ENCODE data around the gene CACNG3.
"Not testable (repeated sequence)": the region's sequence is repeated elsewhere in the genome, so short reads cannot be mapped to it uniquely, and the experiment has no call there.

Gene CACNG3

DNA sequence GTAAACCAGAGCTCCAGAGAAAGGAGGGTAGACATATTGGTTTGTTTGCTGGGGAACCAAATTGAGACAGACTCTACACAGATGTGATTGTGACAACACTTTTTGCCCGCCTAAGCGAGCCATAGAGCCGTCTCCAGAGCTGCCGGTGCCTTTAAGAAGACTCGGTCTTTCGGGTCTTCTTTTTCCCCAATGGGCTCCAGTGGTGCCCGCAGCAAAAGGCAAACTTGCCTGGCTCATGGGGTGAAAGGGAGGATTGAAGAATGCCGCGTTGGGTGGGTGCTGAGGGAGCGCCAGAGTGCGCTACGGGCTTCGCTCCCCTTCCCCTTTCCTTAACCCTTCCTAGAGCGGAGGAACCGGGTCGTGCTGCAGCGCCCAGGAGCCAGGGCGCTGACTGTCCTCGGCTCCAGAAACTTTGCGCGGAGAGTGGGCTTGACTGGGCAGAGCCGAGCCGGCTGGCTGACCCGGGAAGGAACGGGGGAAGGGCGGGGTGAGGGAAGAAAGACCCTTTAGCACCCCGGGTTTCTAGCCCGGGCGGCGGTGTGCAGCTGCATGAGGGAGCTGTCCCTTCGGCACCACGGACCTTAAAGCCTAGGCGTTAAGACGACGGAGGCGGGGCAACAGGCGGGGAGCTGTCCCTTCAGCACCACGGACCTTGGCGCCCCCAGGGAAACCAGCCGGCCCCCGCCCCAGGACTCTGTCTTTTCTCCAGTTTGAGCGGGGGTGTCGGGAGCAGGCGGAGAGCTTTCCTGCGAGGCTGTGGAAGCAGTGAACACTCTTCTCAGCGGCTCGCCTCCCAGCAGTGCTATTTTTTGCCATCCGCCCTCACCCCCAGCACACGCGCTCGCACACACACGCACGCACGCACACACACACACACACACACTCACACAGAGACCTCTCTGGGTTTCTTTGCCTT is at the start of gene CACNG3:
TSS of gene CACNG3 (plus strand) at position 880 of the 916 bp plus-strand sequence. CDS start 420 bp downstream, outside the sequence.
- DNase-seq = peak; percentile 23

DNA sequence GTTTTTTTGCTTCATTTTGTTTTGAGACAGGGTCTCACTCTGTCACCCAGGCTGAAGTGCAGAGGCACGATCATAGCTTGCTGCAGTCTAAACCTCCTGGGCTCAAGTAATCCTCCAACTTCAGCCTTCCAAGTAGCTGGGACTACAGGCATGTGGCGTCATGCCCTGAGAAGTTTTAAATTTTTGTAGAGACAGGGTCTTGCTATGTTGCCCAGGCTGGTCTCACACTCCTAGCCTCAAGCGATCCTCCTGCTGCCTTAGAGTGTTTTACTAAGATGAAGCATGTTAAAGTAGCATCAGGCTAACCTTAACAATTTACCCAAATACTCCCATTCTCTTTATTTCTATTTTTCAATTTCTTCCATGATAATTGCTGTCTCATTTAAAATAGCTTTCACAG is 49.2 kb upstream of the CACNG3 start:
- no peak for DNase-seq

DNA sequence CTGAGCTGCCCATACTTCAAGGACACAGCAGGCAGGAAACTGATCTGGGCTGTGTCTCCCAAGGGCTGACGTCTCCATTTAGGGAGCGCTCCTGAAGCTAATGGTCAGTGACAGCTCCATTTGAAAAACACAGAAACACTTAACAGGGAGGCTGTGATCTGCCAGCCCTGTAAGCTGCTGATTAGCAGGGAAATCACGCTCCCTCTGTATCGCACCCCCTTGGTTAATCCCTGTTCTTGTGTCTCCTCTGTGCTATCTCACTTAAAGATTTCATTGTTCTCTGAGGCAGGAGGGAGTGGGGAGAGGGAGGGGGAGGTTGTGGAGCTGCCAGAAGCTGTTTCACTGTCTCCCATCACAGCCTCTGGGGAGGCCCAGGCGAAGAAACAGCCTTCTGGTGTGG is 47.4 kb upstream of the CACNG3 start:
- no peak for DNase-seq

DNA sequence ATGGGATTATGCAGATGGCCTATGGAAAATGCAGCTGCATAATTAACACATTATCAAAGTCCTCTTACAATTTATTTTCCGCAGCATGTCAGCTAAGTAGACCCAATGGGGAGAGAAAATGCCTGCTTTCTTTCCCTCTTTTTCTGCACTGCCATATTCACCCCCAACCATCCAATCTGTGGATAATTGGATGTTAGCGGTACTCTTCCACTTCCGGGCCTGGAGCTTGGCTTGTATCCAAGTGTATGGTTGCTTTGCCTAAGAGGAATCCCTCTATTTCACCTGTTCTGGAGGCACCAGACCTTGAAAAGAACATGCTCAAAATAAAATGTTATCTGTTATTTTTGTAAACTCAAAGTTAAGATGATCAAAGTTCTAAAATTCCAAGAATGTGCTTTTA is 41.1 kb upstream of the CACNG3 start:
- no peak for DNase-seq

DNA sequence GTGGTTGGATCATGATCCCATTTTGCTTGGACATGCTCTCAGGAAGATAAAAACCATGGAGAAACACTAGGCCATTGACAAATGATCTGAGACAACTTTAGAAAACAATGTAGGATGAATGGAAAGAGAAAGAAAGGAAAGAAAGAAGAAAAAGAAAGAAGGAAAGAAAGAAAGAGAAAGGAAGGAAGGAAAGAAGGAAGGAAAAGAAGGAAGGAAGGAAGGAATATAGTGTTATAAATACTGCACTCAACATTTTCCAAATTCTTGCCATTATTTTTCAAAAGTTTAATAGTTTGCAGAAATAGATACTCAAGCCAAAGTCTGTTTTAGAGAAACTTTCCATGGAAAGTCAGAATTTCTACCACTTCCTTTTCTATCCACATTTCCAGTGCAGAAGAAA is 39.2 kb upstream of the CACNG3 start:
- DNase-seq = no peak

DNA sequence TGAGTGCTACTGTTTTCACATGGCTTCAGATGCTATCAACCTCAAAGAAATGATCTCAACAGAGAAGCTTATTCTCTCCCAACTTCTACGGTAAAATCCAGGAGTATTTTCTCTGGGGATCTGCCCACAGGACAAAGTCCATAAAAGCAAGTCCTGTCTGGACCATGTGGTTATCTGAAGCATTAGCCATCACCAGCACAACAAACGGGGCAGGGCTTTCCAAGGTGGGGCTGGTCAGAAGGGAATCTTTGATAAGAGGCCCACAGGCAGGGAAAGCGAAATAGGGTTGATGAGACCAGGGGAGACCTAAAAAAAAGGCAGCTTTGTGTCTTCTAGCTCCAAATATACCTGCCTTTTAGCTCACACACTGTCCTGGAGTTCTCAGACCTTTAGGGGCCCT is 38.7 kb upstream of the CACNG3 start:
- DNase-seq = no peak

DNA sequence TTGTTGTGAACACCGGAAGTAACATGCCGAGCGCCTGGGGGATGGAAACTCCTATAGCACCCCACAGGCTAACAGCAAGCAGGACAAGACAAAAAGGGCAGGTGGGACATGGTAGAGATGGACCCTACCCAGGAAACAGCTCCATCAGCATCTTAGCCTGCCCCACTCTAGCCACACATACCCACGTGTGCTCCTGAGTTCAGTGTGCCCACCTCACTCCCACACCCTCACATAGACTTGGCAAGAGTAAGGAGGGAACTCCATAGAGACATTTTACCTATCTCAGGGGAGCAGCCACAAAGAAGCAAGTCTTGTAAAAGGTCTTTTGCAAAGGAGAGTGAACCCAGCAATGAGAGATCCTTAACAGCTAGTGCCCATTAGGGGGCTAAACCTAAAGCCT is 37.8 kb upstream of the CACNG3 start:
- no peak for DNase-seq

DNA sequence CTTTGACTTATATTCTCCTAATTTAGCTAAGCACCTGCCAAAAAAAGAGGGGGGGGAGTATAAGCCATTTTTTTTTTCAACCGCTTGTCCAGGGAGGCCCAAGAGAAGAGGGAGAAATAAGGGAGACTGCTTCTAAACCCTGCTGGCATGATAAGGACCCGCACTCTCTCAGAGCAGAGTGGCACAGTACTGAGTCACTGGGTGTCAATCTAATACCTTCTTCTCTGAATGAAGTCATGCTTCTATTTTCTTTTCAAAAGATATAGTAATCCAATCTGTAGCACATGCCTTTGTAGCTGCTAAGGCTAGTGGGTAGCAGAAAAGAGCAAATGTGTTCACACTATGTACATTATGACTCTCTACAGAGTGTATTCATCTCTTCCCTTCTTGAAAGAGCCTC is 34.9 kb upstream of the CACNG3 start:
- DNase-seq = no peak

DNA sequence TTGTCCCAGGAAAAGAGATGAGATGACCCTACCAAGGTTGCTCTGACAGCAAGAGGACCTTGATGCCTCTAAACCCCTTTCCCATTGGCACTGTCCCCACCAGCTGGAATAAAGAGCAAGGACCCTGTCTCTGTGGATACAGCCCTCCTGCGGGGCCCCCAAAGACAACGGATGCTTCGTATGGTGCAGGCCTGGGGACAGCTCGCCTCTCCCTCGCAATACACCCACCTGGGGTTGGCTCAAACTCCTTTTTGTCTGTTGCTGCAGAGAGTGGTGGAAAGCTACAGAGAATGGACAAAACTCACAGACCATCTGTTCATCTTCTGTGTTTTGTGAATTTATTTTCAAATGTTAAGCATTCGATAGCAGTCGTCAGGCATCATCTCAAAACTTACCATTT is 27.6 kb upstream of the CACNG3 start:
- no peak for DNase-seq

DNA sequence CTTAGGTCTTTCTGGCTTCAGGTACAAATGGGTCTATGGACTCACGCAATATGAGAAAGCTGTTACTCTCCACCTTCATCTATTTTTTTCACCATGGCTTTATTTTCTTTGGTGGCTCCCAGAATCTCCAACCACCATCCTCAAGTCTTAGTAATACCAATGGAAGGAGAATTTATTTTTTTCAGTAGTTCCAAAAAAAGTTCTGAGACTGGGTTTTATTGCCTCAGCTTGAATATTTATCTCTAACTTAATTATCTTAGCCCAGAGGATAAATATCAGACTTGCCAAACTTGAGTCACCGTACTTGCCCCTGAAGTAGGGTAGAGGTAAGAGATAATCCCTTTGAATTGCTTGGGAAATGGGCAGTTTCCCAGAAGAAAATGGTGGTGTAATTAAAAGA is 23.2 kb upstream of the CACNG3 start:
- DNase-seq = no peak

DNA sequence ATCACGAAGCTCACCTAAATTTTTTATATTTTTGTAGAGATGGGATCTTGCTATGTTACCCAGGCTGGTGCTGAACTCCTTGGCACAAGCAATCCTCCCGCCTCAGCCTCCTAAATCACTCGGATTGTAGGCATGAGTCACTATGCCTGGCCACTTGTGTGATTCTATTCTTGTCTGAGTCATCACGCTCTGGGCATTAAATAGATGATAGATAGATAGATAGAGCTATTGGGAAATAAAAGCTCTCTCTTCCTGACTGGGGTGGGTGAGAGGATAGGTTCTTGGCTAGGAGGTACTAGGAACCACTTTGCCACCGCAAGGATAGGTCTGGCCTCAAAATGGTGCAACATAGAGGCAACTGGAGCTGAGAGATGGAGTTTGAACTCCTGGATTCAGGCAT is 21.4 kb upstream of the CACNG3 start:
- no peak for DNase-seq

DNA sequence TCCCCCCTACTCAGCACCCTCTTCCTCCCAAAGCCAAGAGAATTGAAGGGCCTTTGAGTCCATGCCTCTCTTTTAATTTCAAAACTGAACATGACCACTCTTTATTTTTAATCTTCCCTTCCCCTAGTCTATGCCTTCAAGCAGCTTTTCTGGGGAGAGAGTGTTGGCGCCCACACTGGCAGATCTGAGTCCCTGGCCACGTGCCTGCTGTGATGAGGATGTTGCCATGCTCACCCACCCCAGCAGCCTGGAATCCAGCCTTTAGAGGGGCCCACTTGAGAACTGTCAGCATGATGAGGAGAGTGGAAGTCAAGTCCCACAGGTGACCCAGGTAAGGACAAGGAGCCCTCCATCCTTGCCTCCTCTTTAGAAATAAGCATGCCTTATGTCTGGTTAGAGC is 20.3 kb upstream of the CACNG3 start:
- no peak for DNase-seq

DNA sequence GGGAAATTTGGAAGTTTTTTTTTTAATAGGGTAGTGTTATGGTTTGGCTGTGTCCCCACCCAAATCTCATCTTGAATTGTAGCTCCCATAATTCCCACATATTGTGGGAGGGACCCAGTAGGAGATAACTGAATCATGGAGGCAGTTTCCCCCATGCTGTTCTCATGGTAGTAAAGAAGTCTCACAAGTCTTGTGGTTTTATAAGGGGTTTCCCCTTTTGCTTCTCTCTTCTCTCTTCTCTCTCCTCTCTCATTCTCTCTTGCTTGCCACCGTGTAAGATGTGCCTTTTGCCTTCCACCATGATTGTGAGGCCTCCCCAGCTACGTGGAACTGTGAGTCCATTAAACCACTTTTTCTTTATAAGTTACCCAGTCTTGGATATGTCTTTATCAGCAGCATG is 17.3 kb upstream of the CACNG3 start:
- DNase-seq = not testable (repeated sequence)

DNA sequence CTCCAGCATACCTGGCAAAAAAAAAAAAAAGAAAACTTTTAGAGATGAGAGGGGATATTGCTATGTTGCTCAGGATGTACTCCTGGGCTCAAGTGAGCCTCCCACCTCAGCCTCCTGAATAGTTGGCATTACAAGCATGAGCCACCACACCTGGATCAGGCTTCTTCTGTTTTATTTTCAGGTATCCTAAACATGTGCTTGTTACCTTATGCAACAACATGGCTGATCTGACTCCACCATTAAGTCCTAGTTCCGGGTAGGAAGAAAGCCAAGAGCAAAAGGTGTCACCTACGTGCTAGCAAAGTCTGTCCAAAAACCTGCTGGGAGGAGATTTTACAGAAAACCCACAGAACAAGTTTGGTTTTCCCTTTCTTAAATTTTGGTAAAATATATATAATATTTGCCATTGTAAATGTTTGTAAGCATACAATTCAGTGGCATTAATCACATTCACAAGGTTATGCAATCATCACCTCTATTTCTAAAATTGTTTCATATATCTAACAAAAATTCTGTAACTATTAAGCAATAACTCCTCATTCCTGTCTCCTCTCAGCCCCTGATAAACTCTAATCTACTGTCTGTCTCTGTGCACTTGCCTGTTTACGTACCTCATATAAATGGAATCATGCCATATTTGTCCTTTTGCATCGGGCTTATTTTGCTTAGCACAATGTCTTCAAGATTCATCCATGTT is 9.1 kb upstream of the CACNG3 start:
- DNase-seq = no peak

DNA sequence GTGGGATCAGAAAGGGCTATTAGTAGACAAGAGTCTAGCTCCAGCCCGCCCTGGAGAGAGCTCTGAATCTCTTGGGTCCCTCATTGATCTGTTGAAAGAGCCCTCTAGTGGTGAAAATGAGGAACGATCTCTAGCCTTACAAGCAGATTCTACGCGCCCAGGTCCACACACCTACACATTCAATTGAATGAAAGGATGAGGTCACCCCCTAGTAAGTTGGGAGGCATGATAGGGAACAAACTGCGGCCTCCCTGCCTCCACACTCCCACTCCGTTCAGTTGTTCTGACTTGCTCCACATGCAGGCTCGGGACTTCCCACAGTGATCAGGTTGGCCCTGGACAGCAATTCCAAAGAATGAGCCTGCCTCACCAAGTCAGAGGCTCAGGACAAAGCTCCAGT is 2.9 kb upstream of the CACNG3 start:
- DNase-seq = peak; percentile 24

DNA sequence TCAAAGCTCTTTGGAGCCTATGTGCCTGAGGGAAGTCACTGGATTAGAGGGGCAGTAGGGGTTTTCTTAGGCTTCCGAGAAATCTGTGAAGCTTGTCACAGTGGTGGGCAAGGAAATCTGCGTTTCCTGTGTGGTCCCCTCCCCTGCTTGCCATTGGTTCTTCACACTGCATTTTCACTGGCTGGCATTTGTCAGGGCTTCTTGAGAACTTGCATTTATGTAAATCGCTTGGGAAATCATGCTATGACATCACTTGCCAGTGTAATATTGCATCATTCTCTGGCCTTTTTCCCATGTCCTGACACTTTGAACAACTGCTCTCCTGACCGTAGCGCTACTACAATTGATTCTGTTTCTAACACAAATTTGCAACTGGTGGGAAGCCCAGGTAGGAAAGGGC is 1.8 kb downstream of the CACNG3 start:
- DNase-seq = no peak

DNA sequence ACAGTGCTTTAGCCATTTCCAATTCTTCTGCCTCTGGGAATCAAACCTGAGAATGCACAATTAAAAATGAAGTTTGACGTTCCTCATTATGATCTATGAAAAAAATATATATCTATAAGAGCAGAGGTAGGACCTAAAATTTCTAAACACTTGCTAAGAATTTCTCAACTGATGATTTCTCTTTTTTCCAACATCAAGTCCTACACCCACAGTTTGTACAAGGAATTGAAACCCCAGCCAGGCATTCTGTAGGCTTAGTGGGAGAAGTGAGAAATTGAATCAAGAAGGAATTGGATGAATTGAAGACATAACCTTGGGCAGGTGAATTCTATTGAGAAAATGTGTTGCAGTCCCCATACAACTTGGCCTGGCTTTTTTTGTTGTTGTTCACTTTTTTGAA is 2.7 kb downstream of the CACNG3 start:
- DNase-seq = no peak

DNA sequence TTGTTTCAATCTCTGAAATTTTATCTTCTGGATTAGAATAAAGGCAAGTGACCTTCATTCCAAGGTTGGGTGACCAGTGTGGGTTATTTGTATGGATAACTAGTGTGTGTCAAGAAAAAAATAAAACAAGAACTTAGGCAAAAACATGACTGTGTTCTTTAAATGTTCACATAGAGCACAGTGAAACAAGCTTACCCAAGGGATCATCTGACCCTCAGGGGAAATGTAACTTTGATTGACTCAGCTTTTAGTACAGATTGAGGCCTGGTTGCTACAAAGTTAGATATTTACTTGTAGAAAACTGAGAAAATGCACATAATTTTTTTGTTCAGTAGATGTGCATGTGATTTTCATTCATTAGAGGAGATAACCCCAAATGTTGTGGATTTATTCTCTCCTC is 6.7 kb downstream of the CACNG3 start:
- DNase-seq = no peak

DNA sequence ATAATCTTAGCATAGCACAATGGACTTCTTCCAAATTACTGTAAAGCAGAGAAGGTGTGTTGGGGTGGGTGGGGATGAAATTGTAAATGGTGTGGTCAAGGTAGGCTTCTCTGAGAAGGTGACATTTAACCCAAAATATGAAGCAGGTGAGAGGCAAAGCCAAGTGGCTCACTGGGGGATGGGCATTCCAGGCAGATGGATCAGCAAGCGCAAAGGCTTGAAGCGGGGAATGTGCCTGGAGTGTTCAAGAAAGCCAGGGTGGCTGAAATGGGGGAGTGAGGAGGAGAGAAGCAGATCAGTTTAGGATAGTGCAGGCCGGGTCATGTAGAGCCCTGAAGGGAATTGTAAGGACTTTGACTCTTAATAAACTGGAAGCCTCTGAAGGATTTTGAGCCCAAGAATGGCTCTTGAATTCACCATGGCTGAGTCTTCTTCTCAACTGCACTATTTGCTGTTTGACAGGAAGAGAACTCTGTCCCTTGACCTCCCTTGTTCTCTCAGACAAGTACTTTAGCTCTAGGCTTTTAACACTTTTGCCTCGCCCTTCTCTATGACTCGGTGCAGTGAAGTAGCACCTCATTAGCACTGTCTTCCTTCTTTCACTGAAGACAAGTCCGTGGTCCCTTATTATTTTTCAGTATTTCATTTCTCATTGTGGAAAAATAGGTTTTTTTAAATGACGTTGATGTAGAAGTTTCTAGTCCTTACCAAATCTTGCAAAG is 14.7 kb downstream of the CACNG3 start:
- no peak for DNase-seq

DNA sequence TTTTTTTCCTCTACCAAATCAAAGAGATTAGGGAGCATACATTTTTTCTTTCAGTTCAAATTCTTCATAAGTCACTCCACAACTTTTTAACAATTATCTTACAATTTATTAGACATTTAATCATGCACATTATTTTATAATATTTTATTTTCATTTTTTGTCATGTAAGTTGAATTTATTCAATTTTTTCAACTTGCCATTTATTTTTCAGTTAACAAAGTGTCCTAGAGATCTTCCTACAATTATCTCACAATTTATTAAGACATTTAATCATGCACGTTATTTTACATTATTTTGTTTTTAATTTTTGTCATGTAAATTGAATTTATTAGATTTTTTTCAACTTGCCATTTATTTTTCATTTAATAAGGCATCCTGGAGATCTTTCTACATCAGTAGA is 16.2 kb downstream of the CACNG3 start:
- no peak for DNase-seq

DNA sequence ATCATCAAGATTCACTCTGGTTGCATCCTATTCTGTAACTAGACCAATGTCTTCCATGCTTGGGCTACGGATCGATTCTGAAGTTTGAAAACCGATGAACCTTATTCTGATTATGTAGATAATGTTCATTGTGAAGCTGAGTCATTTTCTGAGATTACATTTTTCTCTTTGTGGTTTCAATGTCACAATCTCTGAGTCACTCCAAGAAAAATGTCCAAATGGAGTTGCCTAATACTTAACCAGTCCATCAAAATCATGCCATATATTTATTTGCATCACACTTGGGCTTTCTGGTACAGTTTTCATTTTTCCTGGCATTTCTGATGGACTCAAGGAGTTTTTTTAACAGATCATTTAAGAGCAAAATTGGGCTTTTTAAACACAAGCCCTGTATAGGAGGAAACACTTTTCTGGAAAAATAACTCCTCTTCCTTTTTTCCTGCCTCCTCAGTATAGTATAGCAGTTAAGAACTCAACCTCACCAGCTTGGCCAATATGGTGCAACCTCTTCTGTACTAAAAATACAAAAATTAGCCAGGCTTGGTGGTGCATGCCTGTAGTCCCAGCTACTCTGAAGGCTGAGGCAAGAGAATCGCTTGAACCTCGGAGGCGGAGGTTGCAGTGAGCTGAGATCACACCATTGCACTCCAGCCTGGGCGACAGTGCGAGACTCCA is 17.5 kb downstream of the CACNG3 start:
- DNase-seq = no peak

DNA sequence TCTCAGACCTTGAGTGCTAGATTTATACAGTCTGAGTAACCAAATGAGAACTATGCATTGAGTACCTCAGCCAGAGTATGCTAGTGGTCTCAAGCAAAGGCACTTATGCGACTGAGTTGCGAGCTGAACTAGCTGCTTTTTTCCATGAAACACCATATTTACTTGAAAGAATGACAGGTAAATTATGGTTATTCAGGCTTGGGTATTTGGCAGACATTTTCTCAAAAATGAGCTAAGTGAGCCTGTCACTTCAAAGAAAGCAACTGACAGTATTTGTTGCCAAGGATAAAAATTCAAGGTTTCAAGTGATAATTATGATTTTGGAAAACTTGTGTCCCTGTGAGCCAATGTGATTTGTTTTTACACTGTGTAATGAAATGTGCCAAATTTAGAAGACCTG is 19.3 kb downstream of the CACNG3 start:
- DNase-seq = no peak

DNA sequence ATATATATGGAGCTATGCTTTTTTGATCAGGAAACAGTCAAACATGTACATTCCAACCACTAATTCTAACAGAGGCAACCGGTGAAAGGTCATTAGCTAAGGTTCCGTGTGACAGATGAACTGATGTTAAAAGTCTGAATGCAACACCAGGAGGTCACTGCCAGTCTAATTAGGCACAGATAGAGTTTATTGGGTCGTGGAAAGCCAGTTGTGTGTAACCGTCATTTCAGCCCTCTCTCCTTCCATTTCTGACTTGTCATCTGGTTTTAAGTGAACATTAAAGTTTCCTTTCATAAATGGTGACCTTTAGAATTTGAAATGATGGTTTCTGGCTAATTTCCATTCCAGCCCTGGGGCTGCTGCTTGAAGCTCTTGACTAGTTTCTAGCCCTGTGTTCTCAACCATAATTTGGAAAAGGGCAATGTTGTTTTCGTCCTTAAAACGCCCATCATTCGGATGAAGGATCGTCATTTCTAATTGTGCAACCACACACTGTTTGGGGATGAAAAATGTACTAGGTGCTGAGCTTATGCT is 23.9 kb downstream of the CACNG3 start:
- no peak for DNase-seq

Data from activated gamma-delta T cell treated with Interleukin-2 at 50 U/mL for 16 hours (primary cell).